DMS79 (cell line): ENCODE results near the gene CCDC30.
"Not testable (repeated sequence)": the region's sequence is repeated elsewhere in the genome, so short reads cannot be mapped to it uniquely, and the experiment has no call there.

ENCODE experiments used
- DNase-seq: peaks from one replicate; lab custom pipeline; 2025; lab: John Stamatoyannopoulos, UW

The CCDC30 gene

GRCh38 chr1:42657981-42658876, 195.1 kb downstream of the CCDC30 start, which contains the start of gene PPIH:
Gene PPIH, plus strand, starts transcription at chr1:42658423. Its CDS starts 24 bp downstream, at chr1:42658447.
- peak; percentile 94 for DNase-seq

GRCh38 chr1:42658877-42659337, 195.8 kb downstream of the CCDC30 start:
- peak; percentile 40 for DNase-seq

DNA sequence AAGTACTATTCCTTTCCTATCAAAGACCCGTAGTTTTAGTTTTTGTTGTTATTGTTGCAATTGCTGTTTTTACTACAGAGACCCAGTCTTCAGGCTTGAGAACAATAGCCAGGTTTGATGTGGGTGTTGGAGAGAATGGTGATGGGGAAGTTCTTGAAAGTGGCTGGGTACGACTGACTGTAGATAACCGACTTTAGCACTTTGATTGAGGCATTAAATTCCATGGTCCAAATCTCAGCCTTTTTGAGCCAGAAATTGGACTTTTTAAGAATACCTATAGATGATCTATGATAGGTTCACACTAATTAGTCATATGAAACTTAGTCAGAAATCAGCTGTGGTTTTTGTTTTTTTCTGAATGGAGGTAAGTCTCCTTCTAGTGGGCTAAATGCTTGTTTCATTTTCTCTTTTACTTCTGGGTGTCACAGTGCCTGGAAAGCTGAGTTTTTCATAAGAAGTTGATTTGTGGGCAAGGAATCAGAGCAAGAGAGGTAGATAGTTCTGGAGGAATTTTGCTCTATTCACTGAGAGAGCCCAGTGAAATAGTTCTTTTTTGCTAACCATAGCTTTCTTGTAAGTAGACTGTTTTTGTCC, 197.9 kb downstream of the CCDC30 start:
- no peak for DNase-seq

DNA sequence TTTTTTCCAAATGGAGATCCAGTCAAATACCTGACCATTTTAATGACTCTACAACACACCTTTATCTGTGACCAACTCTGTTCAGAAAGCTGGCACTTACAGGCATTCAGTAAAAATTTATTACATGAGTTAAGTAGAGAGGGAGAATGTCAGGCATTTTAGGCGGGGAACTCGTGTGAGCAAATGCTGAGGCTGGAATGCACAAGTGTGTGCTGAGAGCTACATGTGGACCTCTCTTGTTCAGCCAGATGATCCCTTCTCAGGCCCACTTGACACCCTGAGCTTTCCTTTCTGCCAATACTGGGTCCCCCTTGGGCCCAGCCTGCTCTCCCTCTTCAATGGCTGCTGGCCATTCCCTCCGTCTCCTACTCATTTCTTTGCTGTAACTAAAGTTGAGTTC, 206.8 kb downstream of the CCDC30 start:
- no peak for DNase-seq

- DNase-seq = no peak
Observed at GRCh38 chr1:42670425-42670824, 207.3 kb downstream of the CCDC30 start.

DNA sequence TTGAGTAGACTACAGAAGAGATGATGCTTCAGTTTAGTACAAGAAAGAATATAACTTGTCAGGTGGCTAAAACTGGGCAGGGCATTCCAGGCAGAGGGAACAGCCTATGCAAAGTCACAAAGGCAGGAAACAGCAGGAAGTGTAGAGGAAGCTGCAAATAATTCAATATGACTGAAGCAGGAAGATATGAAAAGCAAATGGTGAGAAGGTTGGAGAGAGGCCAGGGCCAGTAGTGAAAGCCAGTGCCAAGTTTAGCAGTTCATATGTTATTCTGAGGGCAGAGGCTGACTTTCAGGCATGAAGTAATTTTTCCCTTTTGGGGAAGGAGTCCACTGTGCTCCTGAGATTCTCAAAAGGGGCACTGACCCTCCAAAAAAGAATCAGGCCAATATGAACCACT, 211.1 kb downstream of the CCDC30 start:
- DNase-seq = no peak

- DNase-seq = no peak
Observed at GRCh38 chr1:42674682-42675081, 211.6 kb downstream of the CCDC30 start.

DNA sequence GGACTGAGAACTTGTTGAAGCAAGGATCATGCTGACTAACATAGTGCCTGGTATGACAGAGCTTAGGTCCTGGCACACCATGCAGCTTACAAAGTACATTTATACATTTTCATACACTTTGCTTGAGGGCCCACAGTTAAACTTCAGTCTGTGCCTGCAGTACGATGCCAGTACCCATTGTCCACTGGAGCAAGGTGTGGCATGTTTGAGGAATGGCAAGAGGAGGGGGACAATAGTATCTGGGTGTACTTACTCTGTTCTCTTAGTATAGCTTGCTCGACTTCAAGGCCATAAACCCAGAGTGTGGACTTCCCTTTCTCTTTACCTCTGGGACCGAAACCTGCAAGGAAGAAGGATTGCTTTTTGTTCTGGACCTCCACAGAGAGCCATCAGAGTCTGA, 212.4 kb downstream of the CCDC30 start:
- no peak for DNase-seq

GRCh38 chr1:42676534-42677087, 213.5 kb downstream of the CCDC30 start:
- DNase-seq = no peak

DNA sequence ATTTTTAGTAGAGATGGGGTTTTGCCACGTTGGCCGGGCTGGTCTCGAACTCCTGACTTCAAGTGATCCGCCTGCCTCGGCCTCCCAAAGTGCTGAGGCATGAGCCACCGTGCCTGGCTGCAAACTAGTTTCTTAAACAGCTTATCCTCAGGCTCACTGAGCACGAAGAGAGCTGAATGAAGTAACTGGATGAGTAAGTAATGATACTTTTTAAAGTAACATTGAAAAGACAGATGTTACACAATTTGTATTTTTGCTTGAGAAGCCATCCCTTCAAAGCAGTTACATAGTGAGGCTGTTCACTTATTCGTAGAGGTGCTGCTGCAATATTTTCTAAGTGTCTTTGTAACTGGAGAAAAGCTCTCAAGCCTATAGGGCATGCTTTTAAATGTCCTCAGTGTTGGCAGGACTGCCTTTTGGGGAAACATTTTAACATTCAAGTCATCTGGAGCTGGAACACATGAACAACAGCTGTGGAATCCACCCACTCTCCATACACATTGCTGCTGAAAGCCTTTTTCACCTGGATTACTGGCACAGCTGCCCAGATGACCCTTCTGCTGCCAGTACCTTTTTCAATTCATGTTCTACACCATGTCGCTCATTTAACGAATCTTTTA, 216.4 kb downstream of the CCDC30 start:
- no peak for DNase-seq

GRCh38 chr1:42680055-42680454, 217.0 kb downstream of the CCDC30 start:
- no peak for DNase-seq

- DNase-seq = no peak
Observed at GRCh38 chr1:42680921-42681683, 218.0 kb downstream of the CCDC30 start.

- DNase-seq = peak; percentile 97
Observed at GRCh38 chr1:42681741-42682483, 218.8 kb downstream of the CCDC30 start, which contains the start of gene YBX1. Gene YBX1, plus strand, starts transcription at chr1:42682418. Its CDS starts 148 bp downstream, at chr1:42682566.

- not testable (repeated sequence) for DNase-seq
Observed at GRCh38 chr1:42682484-42682738, 219.3 kb downstream of the CCDC30 start.

DNA sequence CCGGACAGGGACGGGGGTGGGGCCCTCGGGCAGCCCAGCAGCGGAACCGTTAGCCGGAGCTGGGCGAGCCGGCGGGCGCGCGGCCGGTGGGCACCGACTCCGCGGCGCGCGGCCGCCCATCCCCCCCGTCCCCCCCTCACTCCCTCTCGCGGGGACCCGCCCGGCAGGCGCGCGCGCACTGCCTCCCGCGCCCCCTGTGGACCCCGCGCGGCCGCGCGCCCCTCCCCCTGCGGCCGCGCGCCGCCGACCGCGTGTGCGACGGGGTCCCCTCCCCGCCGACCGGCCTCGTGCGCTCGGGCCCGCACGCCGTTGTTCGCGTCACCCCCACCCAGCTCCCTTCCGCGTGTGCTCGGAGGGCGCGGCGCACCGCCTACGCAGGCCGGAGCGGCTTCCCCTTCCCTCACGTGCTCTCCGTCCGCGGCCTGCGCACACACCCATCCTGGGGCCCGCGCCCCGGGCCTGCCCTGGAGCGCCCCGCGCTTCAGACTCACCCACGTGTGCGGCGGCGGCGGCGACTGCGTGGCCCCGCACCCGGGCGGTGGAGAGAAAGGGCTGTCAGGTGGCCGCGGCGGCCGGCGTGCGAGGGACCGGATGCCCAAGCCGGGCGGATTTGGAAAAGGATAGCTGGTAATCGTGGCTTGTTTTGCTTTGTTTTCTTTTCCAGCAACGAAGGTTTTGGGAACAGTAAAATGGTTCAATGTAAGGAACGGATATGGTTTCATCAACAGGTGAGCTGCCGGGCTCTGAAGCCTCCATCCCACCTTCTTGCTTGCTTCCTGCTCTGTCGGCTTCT, 219.8 kb downstream of the CCDC30 start:
- DNase-seq = peak; percentile 9

DNA sequence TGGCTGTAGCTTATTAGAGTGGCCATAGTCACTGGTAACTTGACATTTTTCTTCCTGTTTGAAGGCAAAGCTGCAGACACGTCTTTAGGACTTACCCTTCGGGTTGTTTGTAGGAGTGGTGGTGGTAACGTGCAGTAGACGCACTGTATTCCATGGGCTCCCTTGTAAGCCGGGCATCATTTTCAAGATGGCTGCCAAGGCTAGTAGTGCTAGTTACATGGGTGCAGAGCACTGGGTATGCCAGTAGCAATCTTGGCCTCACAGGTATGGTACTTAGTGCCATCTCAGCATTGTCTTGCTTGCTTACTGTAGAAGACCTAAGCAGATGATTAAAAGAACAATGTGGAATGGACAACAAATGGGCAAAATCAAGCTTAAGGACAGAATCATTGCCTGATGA, 221.1 kb downstream of the CCDC30 start:
- peak; percentile 18 for DNase-seq

DNA sequence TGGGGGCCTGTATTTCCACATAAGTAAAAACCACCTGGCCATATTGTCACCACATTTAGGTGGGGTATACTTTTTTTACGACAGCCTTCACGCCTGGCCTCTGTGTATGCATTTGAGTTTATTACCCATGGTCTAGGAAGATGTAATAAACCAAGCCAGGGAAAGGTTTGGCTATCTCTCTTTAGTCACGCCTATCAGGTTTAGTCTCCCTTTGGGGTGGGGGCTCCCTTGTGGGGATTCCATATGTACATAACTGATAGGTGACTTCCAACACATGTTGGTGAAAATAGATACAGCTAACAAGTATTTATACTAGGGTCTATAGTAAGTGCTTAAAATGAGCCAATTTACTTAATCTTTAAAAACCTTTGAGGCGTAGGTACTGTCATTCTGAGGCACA, 223.3 kb downstream of the CCDC30 start:
- DNase-seq = no peak

GRCh38 chr1:42689912-42690311, 226.8 kb downstream of the CCDC30 start:
- no peak for DNase-seq

DNA sequence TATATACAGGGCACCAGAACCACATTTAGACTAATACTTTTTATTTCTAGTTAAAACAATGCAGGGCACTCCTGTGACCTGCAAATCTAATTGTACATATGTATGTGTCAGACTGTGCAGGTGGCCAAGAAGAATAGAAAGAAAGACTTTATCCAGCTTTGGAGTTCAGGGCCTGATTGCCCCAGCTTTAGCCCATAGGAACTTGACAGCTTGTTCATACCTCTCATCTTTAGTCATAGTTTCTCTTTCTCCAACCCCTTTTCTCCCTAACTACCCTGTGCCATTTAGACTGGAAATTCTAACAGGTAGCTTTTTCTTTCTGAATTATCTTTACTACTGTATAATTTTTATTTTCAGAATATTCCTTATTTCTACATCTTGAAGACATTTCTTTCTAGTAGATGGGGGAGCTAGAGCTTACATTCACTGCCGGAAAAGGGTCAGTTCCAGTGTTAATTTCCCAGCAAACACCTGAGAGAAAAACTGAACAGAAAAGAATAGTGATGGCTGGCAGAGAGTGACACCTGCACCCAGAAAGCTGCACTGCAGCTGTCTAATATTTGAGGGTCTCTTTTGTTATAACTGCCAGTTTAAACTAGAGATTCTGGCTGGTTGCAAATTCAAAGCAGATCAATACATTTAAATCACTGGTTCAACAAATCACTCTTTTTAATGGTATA, 227.5 kb downstream of the CCDC30 start:
- DNase-seq = no peak

DNA sequence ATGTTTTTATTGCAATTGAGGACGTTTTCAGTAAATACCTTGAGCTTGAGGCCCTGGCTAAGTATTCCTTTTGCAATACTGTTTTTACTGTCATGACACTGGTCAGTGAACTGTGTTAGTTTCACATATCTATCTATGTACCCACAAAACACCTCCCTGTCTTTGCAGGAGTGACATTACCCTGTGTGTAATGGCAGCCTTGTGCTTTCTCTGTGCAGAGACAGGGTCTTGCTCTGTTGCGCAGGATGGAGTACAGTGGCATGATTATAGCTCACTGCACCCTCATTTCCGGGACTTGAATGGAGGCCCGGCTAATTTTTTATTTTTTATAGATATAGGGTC, 228.0 kb downstream of the CCDC30 start:
- no peak for DNase-seq
